GM19455 (cell line): Measurements from ENCODE around the gene SIPA1L3.
"Not testable (repeated sequence)": the region's sequence is repeated elsewhere in the genome, so short reads cannot be mapped to it uniquely, and the experiment has no call there.

Experiments used
- ATAC-seq: cut with Tn5 transposase; IDR thresholded peaks from one replicate; pipeline ENCODE4 v1.9.1; 2021; ENCODE audit not compliant: unreplicated experiment

Gene SIPA1L3

DNA sequence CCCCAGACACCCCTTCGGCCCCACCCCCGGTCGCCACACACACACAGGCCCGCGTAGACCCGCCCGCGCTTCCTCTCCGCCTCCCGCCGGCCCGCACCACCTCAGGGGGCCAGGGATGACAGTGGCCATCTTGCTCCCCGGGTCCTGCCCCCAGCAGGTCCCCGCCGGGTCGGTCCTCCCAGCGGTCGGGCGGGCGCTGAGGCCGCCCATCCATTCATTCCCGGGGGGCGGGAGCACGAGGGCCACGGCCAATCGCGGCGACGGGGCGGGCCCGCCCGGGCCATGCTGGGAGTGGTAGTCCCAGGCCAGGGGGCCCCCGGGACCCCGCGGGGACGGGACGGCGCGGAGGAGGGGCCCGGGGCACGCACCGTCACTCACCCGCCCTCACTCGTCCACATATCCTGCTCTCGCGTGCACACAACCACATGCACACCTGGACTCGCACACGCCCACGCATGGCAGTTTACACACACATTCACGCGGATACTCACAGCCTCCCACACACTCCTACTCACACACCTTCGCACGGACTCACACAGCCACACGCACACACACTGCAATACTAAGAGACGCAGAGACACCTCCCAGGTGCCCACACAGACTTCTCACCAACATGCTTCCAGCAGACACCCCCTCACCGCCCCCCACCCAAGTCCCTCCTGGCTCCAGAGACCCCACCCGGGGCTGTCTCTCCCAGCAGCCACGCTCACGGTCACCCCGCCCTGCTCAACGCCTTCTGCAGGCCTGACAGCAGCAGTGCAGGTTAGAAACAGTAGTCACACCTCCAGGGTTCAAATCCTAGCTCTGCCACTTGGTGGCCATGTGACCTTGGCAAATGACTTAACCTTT is 317.2 kb downstream of the SIPA1L3 start, which contains the start of gene DPF1:
DPF1 (minus strand) TSS at position 209 of the 849 bp plus-strand sequence; CDS start at position 129, 80 bp downstream.
- ATAC-seq, result peak; percentile 55

DNA sequence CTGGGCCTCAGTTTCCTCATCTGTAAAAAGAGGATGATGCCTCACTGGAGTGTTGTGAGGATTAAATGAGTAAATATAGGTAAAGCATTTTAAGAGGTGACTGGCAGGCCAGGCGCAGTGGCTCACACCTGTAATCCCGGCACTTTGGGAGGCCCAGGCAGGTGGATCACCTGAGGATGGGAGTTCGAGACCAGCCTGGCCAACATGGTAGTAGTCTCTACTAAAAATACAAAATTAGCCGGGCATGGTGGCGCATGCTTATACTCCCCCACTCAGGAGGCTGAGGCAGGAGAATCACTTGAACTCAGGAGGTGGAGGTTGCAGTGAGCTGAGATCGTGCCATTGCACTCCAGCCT is 317.8 kb downstream of the SIPA1L3 start:
- ATAC-seq, result not testable (repeated sequence)

DNA sequence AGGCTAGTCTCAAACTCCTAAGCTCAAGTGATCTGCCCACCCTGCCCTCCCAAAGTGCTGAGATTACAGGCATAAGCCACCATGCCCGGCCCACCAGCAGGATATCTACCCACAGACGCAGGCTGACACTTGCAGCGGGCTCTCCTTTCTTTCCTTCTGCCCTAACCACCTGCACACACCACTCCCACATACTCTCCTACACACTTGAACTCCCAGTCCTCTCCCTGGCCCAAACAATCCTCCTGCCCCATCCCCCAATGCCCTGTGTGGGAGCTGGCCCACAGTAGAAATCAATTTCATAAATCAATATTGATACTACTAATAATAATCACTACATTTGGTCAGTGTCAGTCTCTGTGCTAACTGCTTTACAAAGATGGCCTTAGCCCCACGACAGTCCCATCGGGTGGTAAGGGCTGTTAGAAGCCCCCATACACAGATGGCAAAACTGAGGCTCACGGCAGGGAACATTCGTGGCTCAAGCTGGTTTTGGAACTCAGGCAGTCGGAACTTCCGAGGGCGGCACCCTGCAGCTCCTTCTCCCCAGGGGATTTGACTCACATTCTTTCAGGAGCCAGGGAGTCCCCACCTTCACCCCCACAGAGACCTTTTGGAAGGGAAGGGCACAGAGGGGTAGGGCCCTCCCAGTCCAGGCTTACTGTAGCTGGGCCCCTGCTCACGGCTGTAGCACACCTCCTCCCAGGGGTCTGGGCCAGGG is 320.4 kb downstream of the SIPA1L3 start:
- ATAC-seq, result no peak

DNA sequence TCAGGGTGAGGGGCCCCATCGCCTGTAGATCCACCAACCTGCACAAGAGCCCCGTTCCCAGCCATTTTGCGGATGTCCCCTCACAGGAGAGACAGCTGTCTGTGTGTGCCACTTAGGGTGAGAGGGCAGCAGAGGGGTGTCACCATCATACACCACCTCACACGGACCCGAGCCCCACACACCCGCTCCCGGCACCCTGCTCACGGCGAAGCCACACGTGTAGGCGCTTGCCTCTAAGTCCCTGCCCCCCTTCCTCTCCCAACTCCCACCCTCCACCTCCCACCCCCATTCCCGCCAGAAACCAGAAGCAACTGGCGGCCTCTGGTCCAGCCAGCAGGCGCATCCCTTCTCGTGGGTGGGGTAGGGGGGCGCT is 321.0 kb downstream of the SIPA1L3 start:
- ATAC-seq, result no peak

DNA sequence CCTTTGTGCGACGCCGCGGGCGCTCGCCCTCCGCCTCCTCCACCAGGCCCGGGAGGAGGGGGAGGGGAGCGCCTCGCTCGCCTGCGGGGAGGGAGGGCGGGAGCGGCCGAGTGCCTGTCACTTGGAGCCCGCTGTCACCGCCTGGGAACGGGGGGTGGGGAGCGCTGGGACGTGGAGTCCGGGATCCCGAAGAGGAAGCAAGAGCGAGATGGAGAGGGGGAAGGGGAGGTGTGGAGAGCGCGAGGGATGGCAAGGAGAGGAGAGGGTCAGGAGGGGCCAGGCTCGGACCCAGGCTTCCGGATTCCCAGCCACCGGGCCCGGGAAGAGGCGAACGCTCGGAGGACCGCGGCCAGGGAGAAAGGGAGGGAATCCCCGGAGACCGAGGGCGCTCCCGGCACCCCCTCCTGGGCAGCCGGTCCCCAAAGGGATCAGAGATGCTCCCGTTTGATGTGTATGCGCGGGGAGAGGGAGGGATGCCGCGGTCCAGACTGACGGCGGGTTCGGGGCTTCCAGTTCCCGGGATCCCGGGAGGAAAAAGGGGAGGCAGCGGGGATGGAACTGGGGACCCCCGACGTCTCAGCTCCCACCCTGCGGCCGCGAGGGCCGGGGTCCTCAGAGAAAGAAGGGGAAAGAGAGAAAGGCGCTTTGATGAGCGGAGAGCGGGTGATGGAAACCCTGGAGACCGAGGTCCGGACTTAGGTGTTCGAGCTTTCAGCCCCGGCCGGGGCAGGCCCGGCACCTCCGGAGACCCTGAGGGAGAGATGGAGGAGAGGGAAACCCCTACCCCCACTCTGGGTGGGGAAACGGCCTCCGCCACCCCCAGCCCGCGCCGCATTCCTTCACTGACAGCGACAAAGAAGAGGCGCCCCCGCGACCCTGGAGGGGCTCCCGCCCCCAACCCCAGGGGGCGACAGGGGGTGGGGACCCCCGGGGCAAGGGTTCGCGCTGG is 321.8 kb downstream of the SIPA1L3 start:
- ATAC-seq, result no peak

DNA sequence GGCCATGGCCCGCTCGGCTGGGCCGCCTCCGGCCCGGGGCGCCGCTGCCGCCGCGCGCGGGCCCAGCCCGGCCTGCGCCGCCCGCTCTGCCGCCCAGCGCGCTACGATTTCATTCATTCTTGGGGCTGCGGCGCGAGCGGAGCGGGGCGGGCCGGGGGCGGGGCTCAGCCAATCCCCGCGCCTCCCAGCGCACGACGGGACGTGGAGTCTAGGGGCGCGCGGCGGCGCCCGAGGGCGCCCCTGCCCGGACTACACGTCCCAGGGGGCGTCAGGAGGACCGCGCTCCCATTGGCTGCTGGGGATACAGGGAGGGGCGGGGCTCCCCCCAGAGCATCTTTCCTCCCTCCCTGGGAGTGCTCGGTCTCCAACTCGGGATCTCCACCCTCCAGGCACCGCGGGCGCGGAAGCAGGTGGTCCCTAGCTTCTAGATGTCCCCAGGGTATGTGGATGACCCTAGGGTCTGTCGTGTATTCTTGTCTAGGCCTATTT is 322.6 kb downstream of the SIPA1L3 start:
- ATAC-seq, result no peak

DNA sequence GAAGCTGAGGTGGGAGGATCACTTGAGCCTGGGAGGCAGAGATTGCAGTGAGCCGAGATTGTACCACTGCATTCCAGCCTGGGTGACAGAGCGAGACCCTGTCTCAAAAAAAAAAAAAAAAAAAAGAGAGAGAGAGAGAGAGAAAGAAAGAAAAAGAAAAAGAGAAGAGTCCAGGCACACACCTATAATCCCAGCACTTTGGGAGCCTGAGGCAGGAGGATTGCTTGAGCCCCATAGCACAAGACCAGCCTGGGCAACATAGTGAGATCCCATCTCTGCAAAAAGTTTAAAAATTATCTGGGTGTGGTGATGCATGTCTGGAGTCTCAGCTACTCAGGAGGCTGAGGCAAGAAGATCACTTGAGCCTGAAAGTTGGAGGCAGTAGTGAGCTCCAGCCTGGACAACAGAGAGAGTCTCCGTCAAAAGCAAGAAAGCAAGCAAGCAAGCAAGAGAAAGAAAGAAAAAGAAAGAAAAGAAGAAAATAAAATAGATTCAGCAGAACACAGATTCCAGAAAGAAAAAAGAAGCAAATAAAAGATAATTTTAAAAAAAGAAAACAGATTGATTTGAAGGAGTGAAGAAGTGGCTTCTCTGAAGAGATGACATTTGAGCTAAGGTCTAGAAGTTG is 323.6 kb downstream of the SIPA1L3 start:
- ATAC-seq, result not testable (repeated sequence)

DNA sequence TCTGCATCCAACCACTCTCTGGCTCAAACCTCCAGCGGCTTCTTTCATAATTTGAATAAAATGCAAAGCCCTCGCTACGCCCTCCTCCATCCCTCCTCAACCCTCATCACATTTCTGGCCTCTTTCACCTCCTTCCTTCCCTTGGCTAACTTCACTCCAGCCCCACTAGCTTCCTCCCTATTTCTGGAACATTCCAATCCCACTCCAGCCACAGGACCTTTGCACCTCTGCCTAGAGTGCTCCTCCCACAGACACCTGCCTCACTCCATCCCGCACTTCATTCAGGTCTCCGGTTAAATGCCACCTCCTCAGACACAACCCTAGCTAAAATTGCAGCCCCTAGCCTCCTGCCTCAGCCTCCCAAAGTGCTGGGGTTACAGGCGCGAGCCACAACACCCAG is 324.9 kb downstream of the SIPA1L3 start:
- no peak for ATAC-seq

DNA sequence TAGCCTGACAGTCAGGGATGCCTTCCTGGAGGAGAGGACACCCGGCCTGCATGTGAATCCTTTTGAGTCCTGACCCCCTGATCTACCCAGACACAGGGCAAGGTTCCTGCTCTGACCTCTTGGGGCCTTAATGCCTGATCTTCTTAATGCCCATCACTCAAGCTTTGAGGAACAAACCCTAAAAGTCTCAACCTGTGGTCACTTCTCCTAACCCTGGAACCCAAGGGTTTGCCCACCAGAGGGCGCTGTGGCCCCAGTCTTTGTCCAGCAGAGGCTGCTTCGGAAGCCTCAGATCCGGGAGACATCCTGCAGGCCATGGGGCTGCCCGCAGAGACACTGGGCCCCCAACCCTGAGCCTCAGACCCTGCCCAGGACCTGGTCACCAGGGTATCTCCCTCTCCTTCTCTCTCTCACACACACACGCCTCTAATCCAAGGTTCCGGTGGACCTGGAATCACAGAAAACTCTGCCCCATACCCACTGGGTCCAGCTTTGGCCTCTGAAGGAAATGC is 326.8 kb downstream of the SIPA1L3 start:
- no peak for ATAC-seq

DNA sequence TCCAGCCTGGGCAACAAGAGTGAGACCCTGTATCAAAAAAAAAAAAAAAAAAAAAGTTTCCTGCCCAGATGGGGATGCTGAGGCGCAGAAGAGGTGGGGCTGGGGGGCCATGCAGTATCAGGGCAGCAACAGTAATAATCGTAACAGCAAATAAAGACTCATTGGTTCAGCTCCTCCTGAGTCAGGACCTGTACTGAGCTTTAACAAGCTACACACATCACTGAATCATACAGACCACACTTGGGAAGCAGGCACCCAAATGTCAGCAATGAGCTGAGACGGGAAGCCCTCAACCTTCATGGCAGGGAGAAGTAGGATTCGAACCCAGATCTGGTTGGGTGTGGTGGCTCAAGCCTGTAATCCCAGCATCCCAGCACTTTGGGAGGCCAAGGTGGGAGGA is 327.6 kb downstream of the SIPA1L3 start:
- no peak for ATAC-seq

DNA sequence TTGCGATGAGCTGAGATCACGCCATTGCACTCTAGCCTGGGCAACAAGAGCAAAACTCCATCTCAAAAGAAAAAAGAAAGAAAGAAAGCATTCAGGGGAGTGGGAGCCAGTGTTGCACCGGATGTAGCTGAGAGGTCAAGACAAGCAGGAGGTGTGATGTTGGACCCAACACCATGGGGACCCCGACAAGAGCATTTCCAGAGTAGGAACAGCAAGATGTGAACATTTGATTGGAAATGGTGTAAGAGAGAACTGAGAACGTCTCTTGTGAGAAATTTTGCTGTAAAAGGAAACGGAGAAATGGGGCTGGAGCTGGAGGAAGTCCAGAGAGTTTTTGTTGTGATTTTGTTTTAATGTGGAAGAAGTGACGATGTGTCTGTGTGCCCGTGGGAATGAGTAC is 332.8 kb downstream of the SIPA1L3 start:
- no peak for ATAC-seq

DNA sequence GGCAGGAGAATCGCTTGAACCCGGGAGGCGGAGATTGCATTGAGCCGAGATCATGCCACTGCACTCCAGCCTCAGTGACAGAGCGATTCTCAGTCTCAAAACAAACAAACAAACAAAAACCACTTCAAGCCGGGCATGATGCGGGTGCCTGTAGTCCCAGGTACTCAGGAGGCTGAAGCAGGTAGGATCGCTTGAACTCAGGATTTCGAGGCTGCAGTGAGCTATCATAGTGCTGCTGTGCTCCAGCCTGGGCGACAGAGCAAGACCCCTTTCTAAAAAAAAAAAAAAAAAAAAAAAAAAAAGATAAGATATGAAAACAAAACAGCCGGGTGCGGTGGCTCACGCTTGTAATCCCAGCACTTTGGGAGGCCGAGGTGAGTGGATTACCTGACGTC is 336.3 kb downstream of the SIPA1L3 start:
- no peak for ATAC-seq

DNA sequence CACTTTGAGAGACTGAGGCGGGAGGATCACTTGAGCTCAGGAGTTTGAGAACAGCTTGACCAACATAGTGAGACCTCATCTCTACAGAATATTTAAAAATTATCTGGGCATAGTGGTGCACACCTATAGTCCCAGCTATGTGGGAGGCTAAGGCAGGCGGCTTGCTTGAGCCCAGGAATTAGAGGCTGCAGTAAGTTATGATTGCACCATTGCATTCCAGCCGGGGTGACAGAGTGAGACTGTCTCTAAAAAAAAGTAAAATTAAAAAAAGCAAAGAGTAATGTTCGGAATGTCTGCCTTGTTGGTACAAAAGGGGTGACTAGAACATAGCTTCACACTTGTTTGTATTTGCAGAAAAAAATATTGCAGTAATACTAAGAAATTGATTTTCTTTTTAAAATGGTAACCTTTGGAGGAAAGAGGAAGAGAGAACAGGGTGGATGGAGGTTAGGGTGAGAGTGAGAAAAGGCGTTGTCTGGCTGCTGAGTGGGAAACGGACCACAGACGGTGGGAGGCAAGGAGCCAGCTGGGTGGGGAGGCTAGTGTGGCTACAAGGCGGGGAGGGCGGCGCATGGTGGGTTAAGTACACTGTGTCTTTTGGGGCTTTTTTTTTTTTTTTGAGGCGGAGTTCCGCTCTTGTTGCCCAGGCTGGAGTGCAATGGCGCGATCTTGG is 339.0 kb downstream of the SIPA1L3 start:
- ATAC-seq, result no peak

DNA sequence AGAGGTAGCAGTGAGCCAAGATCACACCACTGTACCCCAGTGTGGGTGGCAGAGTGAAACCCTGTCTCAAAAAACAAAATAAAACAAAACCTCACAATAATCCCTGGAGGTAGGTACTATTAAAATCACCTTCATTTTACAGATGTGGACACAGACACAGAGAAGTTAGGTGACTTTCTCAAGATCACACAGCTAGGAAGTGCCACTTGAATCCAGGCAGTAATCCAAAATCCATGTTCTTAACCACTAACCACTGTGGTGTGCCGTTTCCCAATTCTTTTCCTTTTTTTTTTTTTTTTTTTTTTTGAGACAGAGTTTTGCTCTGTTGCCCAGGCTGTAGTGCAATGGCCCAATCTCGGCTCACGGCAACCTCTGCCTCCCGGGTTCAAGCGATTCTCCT is 340.1 kb downstream of the SIPA1L3 start:
- ATAC-seq, result no peak

DNA sequence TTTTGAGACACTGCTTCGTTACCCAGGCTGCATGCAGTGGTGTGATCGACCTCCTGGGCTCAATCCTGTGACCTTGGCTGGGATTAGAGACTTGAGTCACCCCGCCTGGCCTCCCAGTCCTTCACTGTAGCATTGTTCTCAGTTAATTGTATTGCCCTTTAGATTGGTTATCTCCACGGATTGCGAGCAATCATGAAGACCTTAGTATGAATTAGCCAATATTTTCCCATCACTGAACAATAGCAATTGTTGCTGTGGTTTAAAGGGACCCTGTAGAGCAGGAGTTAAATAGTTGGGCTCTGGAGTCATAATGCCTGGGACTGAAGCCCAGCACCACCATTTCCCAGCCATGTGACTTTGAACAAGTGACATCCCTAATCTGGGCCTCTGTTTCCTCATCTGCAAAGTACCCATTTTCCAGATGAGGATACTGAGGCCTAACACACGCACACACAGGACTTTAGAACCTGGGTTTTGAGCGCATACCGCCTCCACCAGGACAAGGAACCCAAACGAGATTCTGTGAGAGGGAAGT is 340.8 kb downstream of the SIPA1L3 start:
- ATAC-seq, result no peak

DNA sequence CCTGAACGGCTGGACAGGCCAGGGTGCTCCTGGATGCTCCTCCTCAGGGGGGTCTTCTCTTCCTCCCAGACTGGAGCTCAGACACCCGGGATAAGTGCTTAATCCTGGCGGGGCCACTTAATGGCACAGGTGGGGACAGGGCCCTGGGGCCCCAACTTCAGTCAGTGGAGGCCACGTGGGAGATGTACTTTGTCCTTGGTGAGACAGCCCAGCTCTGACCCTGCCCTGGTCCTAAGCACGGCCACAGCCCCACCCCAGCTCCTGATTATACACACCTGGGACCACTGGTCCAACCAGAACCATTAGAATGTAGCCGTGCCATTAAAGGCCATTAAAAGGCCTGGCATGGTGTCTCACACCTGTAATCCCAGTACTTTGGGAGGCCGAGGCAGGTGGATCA is 341.4 kb downstream of the SIPA1L3 start:
- ATAC-seq, result no peak

DNA sequence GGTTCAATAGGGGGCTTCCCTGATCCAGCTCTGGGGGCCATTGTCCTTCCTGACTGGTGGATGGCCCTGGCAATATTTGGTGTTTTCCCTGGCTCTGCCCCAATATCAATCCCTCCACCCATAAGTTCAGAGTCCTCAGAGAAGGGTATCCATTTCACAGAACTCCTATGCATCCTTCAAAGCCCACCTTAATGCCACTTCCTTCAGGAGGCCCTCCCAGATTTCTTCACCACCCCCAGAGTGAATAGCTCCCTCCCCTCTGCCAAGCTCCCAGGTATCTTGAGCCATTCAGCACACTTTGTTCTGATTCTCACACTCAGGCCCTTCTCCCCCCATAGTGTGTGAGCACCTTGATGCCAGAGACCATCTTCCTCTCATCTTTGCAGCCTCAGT is 343.4 kb downstream of the SIPA1L3 start:
- no peak for ATAC-seq

DNA sequence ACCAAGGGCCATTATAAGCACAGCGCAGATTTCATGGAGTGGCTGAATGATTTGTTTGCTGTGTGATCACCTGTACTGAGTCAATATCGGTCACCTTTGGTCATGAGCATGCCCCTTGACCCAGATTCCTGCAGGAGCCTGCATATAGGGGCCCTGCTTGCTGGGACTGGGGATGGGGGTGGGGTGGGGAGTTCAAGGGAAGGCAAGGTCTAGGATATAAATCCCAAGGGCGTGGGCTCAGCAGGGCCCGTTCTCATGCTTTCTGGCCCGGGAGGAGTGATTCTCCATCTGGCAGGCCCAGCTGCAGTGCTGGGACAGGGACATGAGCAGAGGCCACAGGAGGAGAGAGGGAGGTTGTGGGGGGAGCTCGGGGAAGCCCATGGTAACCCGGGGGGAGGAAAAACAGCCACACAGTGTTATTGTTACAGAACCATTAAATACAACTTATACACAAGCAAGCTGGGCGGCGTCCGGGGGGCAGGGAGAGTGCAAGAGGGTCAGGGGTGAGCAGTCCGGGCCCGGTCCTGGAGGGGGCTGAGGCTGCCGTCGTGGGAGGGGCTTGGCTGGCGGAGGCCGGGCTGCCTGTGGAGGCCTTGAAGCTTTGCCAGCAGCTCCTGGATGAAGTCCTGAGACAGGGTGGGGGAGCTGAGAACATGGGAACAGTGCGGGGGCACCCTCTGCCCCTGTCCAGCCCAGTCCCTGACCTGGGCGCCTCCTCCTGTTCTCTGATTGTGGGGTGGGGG is 344.0 kb downstream of the SIPA1L3 start:
- ATAC-seq, result no peak

DNA sequence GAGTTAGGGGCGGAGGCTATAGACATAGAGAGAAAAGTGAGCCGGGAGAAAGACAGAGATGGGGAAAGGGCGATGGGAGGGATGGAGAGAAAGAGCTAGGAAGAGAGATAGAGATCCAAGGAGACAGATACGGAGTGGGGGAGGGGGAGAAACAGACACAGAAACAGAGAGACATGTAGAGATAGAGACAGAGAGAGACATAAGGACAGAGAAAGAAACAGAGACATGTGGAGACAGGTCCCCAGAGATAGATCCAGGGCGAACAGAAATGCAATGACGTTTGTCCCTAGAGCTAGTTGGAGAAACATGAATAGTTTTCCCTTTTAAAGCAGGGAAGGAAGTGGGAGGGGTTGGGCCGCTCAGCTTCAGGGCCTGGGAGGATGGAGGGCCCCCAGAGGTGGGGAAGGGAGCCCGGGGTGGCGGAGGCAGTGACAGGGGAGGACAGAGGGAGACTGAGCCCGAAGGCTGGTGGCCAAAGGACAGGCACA is 344.6 kb downstream of the SIPA1L3 start:
- no peak for ATAC-seq
